PC-3 (cell line): ENCODE data around the gene CDK15. TPM values are rescaled to one million over a fixed set of nuclear protein-coding genes. Genes with fewer than 3 reads are reported as not detected.

ENCODE experiments used
- ATAC-seq: fragments of 200-7000 bp; cut with Tn5 transposase; 2 replicates; pipeline ENCODE4 v1.9.1; 2020; ENCODE audit warnings: mild to moderate bottlenecking, moderate library complexity
- BruUV-seq: library from RNA; stranded (reverse); fragments of 400-500 nt; replicated peaks from 2 replicates; lab custom pipeline; 2021; lab: Mats Ljungman, UMichigan
- CTCF ChIA-PET: fragments of 300-600 bp; sonication (Branson Sonifier 250); formaldehyde crosslinking; loops from one replicate; lab custom pipeline; 2022; ENCODE audit warnings: antibody characterized with exemption; lab: Charles Lee
- POLR2A ChIA-PET: fragments of 300-600 bp; sonication (Branson Sonifier 250); formaldehyde crosslinking; loops from one replicate; lab custom pipeline; 2022; ENCODE audit warnings: antibody characterized with exemption; ENCODE audit not compliant: unreplicated experiment; lab: Charles Lee
- DNase-seq: peaks from one replicate; pipeline ENCODE4 v3.0.0-alpha.2; 2015
- H2AFZ ChIP-seq: fragments of 300-600 bp; sonication (generic); 2 replicates; pipeline ENCODE4 v1.6.0; 2016; ENCODE audit warnings: antibody characterized with exemption, low read length
- H3F3A ChIP-seq: fragments of 300-600 bp; sonication (generic); one replicate; pipeline ENCODE4 v1.6.0; 2017; ENCODE audit warnings: antibody characterized with exemption, low read length, control low read depth, mild to moderate bottlenecking; ENCODE audit not compliant: unreplicated experiment
- H3K27ac ChIP-seq: fragments of 300-600 bp; sonication (generic); 2 replicates; pipeline ENCODE4 v1.5.1; 2016; ENCODE audit warnings: mild to moderate bottlenecking, low read length
- H3K27me3 ChIP-seq: fragments of 300-600 bp; sonication (generic); 2 replicates; pipeline ENCODE4 v1.6.1; 2016; ENCODE audit warnings: low read length, mixed read lengths
- H3K36me3 ChIP-seq: fragments of 300-600 bp; sonication (generic); 2 replicates; pipeline ENCODE4 v1.6.1; 2016; ENCODE audit warnings: low read depth, mixed run types, low read length, mixed read lengths
- H3K4me1 ChIP-seq: fragments of 300-600 bp; sonication (generic); 2 replicates; pipeline ENCODE4 v1.5.1; 2016; ENCODE audit warnings: low read length; ENCODE audit not compliant: insufficient read depth
- H3K4me2 ChIP-seq: fragments of 300-600 bp; sonication (generic); 2 replicates; pipeline ENCODE4 v1.6.0; 2016; ENCODE audit warnings: low read length
- H3K4me3 ChIP-seq: fragments of 300-600 bp; sonication (generic); 2 replicates; pipeline ENCODE4 v1.5.1; 2016; ENCODE audit warnings: mild to moderate bottlenecking, low read length, mixed read lengths
- H3K79me2 ChIP-seq: fragments of 300-600 bp; sonication (generic); 2 replicates; pipeline ENCODE4 v1.6.1; 2017; ENCODE audit warnings: low read length, mixed read lengths
- H3K9ac ChIP-seq: fragments of 300-600 bp; sonication (generic); 2 replicates; pipeline ENCODE4 v1.6.0; 2016; ENCODE audit warnings: mild to moderate bottlenecking, low read length
- H3K9me2 ChIP-seq: fragments of 300-600 bp; sonication (generic); replicated peaks from 2 replicates; pipeline ENCODE4 v1.6.1; 2016; ENCODE audit warnings: mixed run types, low read length, mixed read lengths
- H3K9me3 ChIP-seq: fragments of 300-600 bp; sonication (generic); 2 replicates; pipeline ENCODE4 v1.6.1; 2016; ENCODE audit warnings: low read length, mixed read lengths
- H4K20me1 ChIP-seq: fragments of 300-600 bp; sonication (generic); 2 replicates; pipeline ENCODE4 v1.6.1; 2016; ENCODE audit warnings: low read length, mixed read lengths
- EZH2 ChIP-seq: fragments of 300-600 bp; sonication (generic); IDR thresholded peaks from one replicate; pipeline ENCODE4 v1.6.1; 2017; ENCODE audit warnings: antibody characterized with exemption, mild to moderate bottlenecking, low read length; ENCODE audit not compliant: unreplicated experiment
- EZH2phosphoT487 ChIP-seq: fragments of 300-600 bp; sonication (generic); IDR thresholded peaks from 2 replicates; pipeline ENCODE4 v1.6.1; 2018; ENCODE audit warnings: mild to moderate bottlenecking, antibody characterized with exemption, low read length, borderline replicate concordance
- intact Hi-C: fragments of 100-400 bp; cut with micrococcal nuclease; formaldehyde crosslinking; loops from 2 replicates; pipeline ENCODE4 v1.9.0; 2023
- total RNA-seq: library from RNA; depleted of rRNA; stranded (reverse); fragments of >200 nt; gene quantifications from 2 replicates; pipeline ENCODE4 v1.2.3, GENCODE V29; 2014
- TF ChIP-seq, protein P1 (sequence below): fragments of 300-600 bp; sonication (generic); conservative IDR thresholded peaks from 2 replicates; pipeline ENCODE4 v1.5.1; 2017; ENCODE audit warnings: antibody characterized with exemption, low read depth, mild to moderate bottlenecking, low read length

Gene CDK15
- total RNA-seq, 1 experiment from 2014 or later: 2.4 TPM

- Histone ChIP-seq H3K9me3 (no peaks in the 10 kb centered on the region), H2AFZ (no peak overlapping the region), H3K36me3 (no peaks in the 10 kb centered on the region), H3K4me3 (no peak overlapping the region), H3K27ac (no peak overlapping the region), H3K79me2 (no peaks in the 10 kb centered on the region), H3K4me1 (no peaks in the 10 kb centered on the region), H3K9me2 (no peaks in the 10 kb centered on the region), H4K20me1 (no peaks in the 10 kb centered on the region), H3K4me2 (no peak overlapping the region), H3K9ac (no peak overlapping the region), H3K27me3 (no peaks in the 10 kb centered on the region), H3F3A (no peaks in the 10 kb centered on the region)
- ChIA-PET POLR2A (no interaction called here), CTCF (no interaction called here)
- TF ChIP-seq EZH2phosphoT487 (no peak), EZH2 (no peak)
- intact Hi-C loops: no loop called here
- BruUV-seq: no TSS peak
- DNase-seq: no peak
- ATAC-seq: no peak
These were observed 24.3 kb downstream of the CDK15 start for GRCh38 chr2:201830666-201831065.

DNA sequence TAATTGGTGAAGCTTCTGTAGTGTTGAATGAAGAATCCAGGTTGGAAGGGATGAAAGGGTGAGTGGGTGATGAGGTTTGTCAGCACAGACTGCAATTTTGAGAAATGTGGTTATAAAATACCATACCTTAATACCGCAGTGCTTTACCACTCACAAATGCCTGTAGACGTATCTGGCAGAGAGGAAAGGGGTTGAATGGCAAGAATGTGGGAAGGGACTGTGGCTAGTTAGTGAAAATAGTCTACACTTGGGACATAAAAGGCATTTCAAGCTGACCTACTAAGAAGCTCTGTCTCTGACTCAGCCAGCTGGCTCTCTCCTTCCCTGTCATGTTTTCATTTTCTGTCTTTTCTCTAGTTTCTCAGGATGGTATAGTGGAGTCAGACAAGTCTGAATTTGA is 25.1 kb downstream of the CDK15 start:
- Histone ChIP-seq H2AFZ (no peak overlapping the region), H3K4me2 (no peak overlapping the region), H3K36me3 (no peaks in the 10 kb centered on the region), H3F3A (no peaks in the 10 kb centered on the region), H3K4me3 (no peak overlapping the region), H3K27ac (no peak overlapping the region), H3K27me3 (no peaks in the 10 kb centered on the region), H3K79me2 (no peaks in the 10 kb centered on the region), H3K9me3 (no peaks in the 10 kb centered on the region), H3K9me2 (no peaks in the 10 kb centered on the region), H3K4me1 (no peaks in the 10 kb centered on the region), H3K9ac (no peak overlapping the region), H4K20me1 (no peaks in the 10 kb centered on the region)
- ChIA-PET CTCF (no interaction called here), POLR2A (no interaction called here)
- ATAC-seq: no peak
- intact Hi-C loops: no loop called here
- no peak for DNase-seq
- no peak for TF ChIP-seq EZH2
- BruUV-seq: no TSS peak

DNA sequence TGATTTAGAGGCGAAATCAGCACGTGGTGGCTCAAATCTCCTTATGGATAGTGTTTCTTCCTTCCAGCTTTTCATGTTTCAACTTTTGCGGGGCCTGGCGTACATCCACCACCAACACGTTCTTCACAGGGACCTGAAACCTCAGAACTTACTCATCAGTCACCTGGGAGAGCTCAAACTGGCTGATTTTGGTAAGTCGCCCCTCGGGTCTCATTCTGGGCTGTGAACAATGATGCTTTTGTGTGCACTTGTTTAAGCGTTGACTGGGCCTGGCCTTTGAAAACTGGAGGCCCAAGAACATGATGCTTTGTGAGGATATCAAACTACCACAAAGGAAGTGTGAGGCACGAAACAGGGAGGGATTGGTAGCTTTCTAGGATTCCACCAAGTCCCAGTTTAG is 27.4 kb downstream of the CDK15 start:
- H3K79me2 ChIP-seq: no peaks in the 10 kb centered on the region
- no peak for TF ChIP-seq EZH2
- TF ChIP-seq, protein P1, sequence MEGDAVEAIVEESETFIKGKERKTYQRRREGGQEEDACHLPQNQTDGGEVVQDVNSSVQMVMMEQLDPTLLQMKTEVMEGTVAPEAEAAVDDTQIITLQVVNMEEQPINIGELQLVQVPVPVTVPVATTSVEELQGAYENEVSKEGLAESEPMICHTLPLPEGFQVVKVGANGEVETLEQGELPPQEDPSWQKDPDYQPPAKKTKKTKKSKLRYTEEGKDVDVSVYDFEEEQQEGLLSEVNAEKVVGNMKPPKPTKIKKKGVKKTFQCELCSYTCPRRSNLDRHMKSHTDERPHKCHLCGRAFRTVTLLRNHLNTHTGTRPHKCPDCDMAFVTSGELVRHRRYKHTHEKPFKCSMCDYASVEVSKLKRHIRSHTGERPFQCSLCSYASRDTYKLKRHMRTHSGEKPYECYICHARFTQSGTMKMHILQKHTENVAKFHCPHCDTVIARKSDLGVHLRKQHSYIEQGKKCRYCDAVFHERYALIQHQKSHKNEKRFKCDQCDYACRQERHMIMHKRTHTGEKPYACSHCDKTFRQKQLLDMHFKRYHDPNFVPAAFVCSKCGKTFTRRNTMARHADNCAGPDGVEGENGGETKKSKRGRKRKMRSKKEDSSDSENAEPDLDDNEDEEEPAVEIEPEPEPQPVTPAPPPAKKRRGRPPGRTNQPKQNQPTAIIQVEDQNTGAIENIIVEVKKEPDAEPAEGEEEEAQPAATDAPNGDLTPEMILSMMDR: no peak
- TF ChIP-seq EZH2phosphoT487: no peak
- no peaks in the 10 kb centered on the region for H3K27me3 ChIP-seq
- DNase-seq: peak; percentile 53
- BruUV-seq: no TSS peak
- peak overlapping the region; percentile 31; the same call in 1 of the 2 replicates for H2AFZ ChIP-seq
- H3K36me3 ChIP-seq: no peaks in the 10 kb centered on the region
- H3K27ac ChIP-seq: no peak overlapping the region
- no peak for ATAC-seq
- no peak overlapping the region for H3K4me2 ChIP-seq
- ChIA-PET CTCF (no interaction called here), POLR2A (no interaction called here)
- no peaks in the 10 kb centered on the region for H3F3A ChIP-seq
- intact Hi-C loops: no loop called here
- no peak overlapping the region for H3K9ac ChIP-seq
- H3K4me3 ChIP-seq: no peak overlapping the region
- H3K9me2 ChIP-seq: no peaks in the 10 kb centered on the region
- no peaks in the 10 kb centered on the region for H3K4me1 ChIP-seq
- H3K9me3 ChIP-seq: no peaks in the 10 kb centered on the region
- no peaks in the 10 kb centered on the region for H4K20me1 ChIP-seq

DNA sequence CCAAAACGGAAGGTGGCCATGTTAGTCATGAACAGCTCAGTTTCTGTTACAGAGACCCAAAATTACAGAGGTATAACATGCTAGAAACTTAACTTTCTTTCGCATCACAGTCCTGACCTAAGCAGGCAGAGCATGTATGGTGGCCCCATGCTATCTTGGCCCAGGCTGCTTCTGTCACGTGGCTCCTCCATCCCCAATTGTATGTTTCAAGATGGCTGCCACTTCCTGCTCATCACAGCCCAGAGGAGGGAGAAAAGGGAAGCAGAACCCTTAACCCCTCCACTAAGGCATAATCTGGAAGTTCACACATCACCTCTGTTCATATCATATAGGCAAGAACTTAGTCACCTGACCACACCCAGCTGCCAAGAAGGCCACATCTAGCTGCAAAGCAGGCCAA is 28.7 kb downstream of the CDK15 start:
- Histone ChIP-seq H3K9me3 (no peaks in the 10 kb centered on the region), H2AFZ (0 out of 2 replicates have a peak overlapping the region, but pooled peaks have one; percentile 21), H3K36me3 (no peaks in the 10 kb centered on the region), H3F3A (no peaks in the 10 kb centered on the region), H3K4me3 (no peak overlapping the region), H3K27me3 (no peaks in the 10 kb centered on the region), H3K79me2 (no peaks in the 10 kb centered on the region), H3K9me2 (no peaks in the 10 kb centered on the region), H4K20me1 (no peaks in the 10 kb centered on the region), H3K4me2 (no peak overlapping the region), H3K9ac (no peak overlapping the region), H3K4me1 (no peaks in the 10 kb centered on the region), H3K27ac (no peak overlapping the region)
- POLR2A ChIA-PET: no interaction called here
- BruUV-seq: no TSS peak
- DNase-seq: no peak
- TF ChIP-seq EZH2phosphoT487 (no peak), EZH2 (no peak)
- TF ChIP-seq, protein P1: no peak
- intact Hi-C loops: no loop called here
- ATAC-seq: no peak
- CTCF ChIA-PET: no interaction called here
